Measurements from ENCODE around the gene MEIS2. TPM values are rescaled to one million over a fixed set of nuclear protein-coding genes. Genes with fewer than 3 reads are reported as not detected.

Gene MEIS2
- total RNA-seq, 1 donor = 17.7 TPM

GRCh38 chr15:37040072-37040742 lies 60.1 kb downstream of the MEIS2 start:
- no peaks in the 10 kb centered on the region for H3K79me2 ChIP-seq (ENCODE audit: insufficient read depth, low read length)
- H4K20me1 ChIP-seq (ENCODE audit: insufficient read depth, low read length) = peaks cover 7% of the 10 kb centered on the region
- H3K27me3 ChIP-seq (ENCODE audit: insufficient read depth, low read length) = no peaks in the 10 kb centered on the region

GRCh38 chr15:37038716-37039106 lies 61.6 kb downstream of the MEIS2 start:
- no peak for TF ChIP-seq CTCF (IDR thresholded peaks at IDR 0.05; ENCODE audit: extremely low read depth, low read depth, low read length)
- no peaks in the 10 kb centered on the region for H3K79me2 ChIP-seq (ENCODE audit: insufficient read depth, low read length)
- no peaks in the 10 kb centered on the region for H3K9me3 ChIP-seq (ENCODE audit: low read depth, low read length)
- H4K20me1 ChIP-seq (ENCODE audit: insufficient read depth, low read length) = peaks cover 15% of the 10 kb centered on the region
- H3K27me3 ChIP-seq (ENCODE audit: insufficient read depth, low read length) = no peaks in the 10 kb centered on the region
- peaks cover 5% of the 10 kb centered on the region for H3K4me1 ChIP-seq (ENCODE audit: insufficient read depth, low read length)
- H3K27ac ChIP-seq (ENCODE audit: low read depth, low read length) = no peak overlapping the region
- H2AFZ ChIP-seq (ENCODE audit: low read length) = no peak overlapping the region
- H3K4me2 ChIP-seq (ENCODE audit: insufficient read depth, low read length) = no peak overlapping the region
- H3K36me3 ChIP-seq (ENCODE audit: insufficient read depth, low read length) = peaks cover 3% of the 10 kb centered on the region
- H3K4me3 ChIP-seq (ENCODE audit: insufficient read depth, low read length) = no peak overlapping the region
- no peak for DNase-seq (ENCODE audit: insufficient read length, low spot score, missing footprints)

More at GRCh38 chr15:37040072-37040742, 60.1 kb downstream of the MEIS2 start:
- Histone ChIP-seq H3K27ac (ENCODE audit: low read depth, low read length) (no peak overlapping the region), H3K4me3 (ENCODE audit: insufficient read depth, low read length) (no peak overlapping the region), H3K4me2 (ENCODE audit: insufficient read depth, low read length) (no peak overlapping the region), H2AFZ (ENCODE audit: low read length) (no peak overlapping the region), H3K9me3 (ENCODE audit: low read depth, low read length) (no peaks in the 10 kb centered on the region), H3K4me1 (ENCODE audit: insufficient read depth, low read length) (peaks cover 4% of the 10 kb centered on the region), H3K36me3 (ENCODE audit: insufficient read depth, low read length) (peaks cover 3% of the 10 kb centered on the region)
- TF ChIP-seq CTCF (IDR thresholded peaks at IDR 0.05; ENCODE audit: extremely low read depth, low read depth, low read length) = no peak
- no peak for DNase-seq (ENCODE audit: insufficient read length, low spot score, missing footprints)

- no peak for TF ChIP-seq CTCF (IDR thresholded peaks at IDR 0.05; ENCODE audit: extremely low read depth, low read depth, low read length)
- Histone ChIP-seq H3K9me3 (ENCODE audit: low read depth, low read length) (no peaks in the 10 kb centered on the region), H3K27me3 (ENCODE audit: insufficient read depth, low read length) (no peaks in the 10 kb centered on the region), H3K27ac (ENCODE audit: low read depth, low read length) (no peak overlapping the region), H3K4me3 (ENCODE audit: insufficient read depth, low read length) (no peak overlapping the region), H3K79me2 (ENCODE audit: insufficient read depth, low read length) (no peaks in the 10 kb centered on the region), H2AFZ (ENCODE audit: low read length) (no peak overlapping the region), H4K20me1 (ENCODE audit: insufficient read depth, low read length) (peaks cover 15% of the 10 kb centered on the region), H3K4me1 (ENCODE audit: insufficient read depth, low read length) (peaks cover 5% of the 10 kb centered on the region), H3K4me2 (ENCODE audit: insufficient read depth, low read length) (no peak overlapping the region), H3K36me3 (ENCODE audit: insufficient read depth, low read length) (peaks cover 3% of the 10 kb centered on the region)
- no peak for DNase-seq (ENCODE audit: insufficient read length, low spot score, missing footprints)
These were observed 62.3 kb downstream of the MEIS2 start for GRCh38 chr15:37037850-37038715.

GRCh38 chr15:37037071-37037655 lies 63.2 kb downstream of the MEIS2 start:
- Histone ChIP-seq H3K4me1 (ENCODE audit: insufficient read depth, low read length) (peaks cover 5% of the 10 kb centered on the region), H2AFZ (ENCODE audit: low read length) (no peak overlapping the region), H3K4me2 (ENCODE audit: insufficient read depth, low read length) (no peak overlapping the region), H4K20me1 (ENCODE audit: insufficient read depth, low read length) (peaks cover 15% of the 10 kb centered on the region), H3K27me3 (ENCODE audit: insufficient read depth, low read length) (no peaks in the 10 kb centered on the region), H3K4me3 (ENCODE audit: insufficient read depth, low read length) (no peak overlapping the region), H3K79me2 (ENCODE audit: insufficient read depth, low read length) (no peaks in the 10 kb centered on the region), H3K27ac (ENCODE audit: low read depth, low read length) (no peak overlapping the region), H3K36me3 (ENCODE audit: insufficient read depth, low read length) (peaks cover 3% of the 10 kb centered on the region), H3K9me3 (ENCODE audit: low read depth, low read length) (no peaks in the 10 kb centered on the region)
- TF ChIP-seq CTCF (IDR thresholded peaks at IDR 0.05; ENCODE audit: extremely low read depth, low read depth, low read length) = no peak
- no peak for DNase-seq (ENCODE audit: insufficient read length, low spot score, missing footprints)
